Activated CD4-positive, alpha-beta T cell treated with anti-CD3 and anti-CD28 coated beads, Interleukin-10, Interleukin-2, amounts not matched to agents 100 ng/mL and 50 ng/mL, durations not matched to agents 16 hours and 8 hours (primary cell): ENCODE results near the gene IGF2BP3.
"Not testable (repeated sequence)": the region's sequence is repeated elsewhere in the genome, so short reads cannot be mapped to it uniquely, and the experiment has no call there.

Source experiments
- DNase-seq: peaks from one replicate; pipeline ENCODE4 v3.0.0-alpha.2; 2020

Gene IGF2BP3

DNA sequence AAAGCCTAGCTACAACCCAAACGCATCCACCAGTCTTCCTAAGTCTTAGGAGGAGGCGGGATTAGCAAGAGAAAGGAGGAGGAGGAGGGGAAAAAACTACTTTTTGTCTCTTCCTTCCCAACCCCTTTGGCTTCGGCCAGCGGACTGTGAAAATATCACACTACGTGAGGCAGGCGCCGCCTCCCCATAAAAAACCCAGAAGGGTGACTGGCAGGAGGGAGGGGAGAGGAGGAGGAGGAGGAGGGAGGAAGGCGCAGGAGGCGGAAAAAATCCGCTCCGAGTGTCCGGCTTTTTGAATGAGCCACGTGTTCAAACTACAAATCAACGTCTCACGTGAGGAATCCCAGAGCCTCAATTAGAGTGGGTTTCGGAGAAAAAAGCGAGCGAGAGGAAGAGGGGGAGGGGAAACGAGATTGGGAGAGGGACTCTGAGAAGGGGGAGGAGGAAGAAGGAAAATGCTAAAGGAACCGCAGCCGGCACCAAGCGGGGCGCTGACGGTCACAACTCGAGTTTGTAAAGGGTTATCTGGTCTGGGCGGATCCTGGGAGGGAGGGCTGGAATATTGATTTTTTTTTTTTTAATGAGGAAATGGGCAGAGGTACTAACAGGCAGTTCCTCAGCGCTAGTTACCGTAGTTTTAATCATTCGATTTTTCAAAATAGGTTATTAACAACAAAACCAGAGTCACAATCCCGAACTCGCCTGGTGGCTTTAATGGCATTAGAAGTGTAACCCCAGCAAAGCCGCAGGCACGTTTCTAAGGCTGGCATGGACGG is at the start of gene IGF2BP3:
Gene IGF2BP3 (minus strand): TSS at position 162 of the 776 bp plus-strand sequence. CDS start 381 bp downstream, outside the sequence.
- peak; percentile 78 for DNase-seq

DNA sequence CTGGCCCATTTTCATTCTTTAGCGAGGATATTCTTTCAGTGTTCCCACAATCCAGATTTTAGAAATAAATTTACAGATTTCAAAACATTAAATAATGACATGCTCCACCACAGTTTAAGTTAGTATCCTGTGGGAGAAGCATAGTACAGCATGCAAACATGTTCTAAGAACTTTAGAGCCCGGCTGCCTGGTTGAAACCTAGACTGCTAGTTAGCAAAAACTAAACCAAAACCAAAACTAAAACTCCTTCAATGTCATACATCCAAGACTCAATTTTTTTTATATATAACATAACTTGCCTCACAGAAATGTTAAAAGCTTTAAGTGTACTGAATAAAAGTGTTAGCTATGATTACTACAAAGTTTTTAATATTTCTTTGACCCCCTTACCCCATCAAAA is 44.5 kb upstream of the IGF2BP3 start:
- peak; percentile 48 for DNase-seq

DNA sequence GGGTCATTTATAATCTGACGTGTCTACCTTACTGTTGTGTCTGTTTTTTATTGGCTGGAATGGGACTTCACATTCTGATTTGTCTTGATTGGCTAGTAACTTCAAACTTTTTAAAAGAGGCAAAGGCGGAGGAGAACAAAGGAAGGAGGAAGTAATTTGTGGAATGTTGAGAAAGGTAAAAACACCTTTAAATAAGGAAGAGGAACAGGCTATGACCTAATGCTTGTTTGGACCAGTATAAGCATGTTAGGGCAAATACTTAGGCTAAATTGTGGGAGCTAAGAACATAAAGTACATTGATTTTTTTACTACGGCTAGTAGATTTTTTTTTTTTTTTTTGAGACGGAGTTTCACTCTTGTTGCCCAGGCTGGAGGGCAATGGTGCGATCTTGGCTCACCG is 43.5 kb upstream of the IGF2BP3 start:
- DNase-seq, result not testable (repeated sequence)

DNA sequence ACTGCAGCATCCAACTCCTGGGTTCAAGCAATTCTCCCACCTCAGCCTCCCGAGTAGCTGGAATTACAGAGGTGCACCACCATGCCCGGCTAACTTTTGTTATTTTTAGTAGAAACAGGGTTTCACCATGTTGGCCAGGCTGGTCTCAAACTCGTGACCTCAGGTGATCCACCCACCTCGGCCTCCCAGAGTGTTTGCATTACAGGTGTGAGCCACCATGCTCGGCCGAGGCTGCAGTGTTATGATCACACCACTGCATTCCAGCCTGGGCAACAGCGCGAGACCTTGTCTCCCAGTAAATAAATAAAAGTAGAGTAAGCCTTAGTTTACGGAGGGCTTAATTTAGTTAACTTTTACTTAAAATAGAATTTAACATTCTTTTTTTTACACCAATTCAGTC is 23.7 kb upstream of the IGF2BP3 start:
- DNase-seq, result no peak

DNA sequence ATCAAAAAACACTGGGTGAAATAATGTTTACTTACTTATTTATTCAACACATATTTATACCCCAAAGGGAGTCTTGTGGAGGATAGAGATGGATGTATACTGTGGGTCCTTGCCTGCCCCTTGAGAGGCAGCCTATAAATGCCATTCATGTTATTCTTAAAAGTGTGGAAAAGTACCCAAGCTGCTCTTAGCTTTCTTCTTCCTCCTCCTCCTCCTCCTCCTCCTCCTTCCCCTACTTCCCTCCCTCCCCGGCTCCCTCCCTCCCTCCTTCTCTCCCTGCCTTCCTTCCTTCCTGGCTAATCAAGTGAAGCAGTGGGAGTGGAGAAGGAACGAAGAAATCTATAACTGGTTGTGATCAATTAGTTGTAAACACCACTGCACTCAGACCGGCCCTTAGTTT is 21.2 kb upstream of the IGF2BP3 start:
- no peak for DNase-seq

DNA sequence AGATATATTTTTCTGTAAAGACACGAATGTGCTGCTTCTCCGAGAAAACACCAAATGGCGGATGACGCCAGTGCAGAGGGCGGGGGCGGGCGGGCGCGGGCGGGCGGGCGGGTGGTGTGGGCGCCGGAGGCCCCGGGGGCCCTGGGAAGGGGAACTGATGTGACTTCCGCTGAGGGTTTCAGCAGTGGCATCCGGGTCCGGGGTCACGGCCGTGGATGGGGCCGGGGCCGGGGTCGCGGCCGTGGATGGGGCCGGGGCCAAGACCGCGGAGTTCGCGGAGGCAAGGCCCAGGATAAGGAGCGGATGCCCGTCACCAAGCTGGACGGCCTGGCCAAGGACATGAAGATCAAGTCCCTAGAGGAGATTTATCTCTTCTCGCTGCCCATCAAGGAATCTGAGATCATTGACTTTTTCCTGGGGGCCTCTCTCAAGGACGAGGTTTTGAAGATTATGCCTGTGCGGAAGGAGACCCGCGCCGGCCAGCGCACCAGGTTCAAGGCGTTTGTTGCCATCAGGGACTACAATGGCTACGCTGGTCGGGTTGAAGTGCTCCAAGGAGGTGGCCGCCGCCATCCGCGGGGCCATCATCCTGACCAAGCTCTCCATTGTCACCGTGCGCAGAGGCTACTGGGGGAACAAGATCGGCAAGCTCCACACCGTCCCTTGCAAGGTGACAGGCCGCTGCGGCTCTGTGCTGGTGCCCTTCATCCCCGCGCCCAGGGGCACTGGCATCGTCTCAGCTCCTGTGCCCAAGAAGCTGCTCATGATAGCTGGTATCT is 20.3 kb upstream of the IGF2BP3 start:
- peak; percentile 69 for DNase-seq

DNA sequence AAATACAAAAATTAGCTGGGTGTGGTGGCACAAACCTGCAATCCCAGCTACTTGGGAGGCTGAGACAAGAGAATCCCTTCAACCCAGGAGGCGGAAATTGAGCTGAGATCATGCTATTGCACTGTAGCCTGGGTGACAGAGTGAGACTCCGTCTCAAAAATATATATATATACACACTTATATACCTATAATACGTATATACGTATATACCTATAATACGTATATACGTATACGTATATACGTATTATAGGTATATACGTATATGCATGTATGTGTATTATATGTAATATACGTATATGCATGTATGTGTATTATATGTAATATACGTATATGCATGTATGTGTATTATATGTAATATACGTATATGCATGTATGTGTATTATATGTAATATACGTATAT is 18.4 kb upstream of the IGF2BP3 start:
- DNase-seq, result not testable (repeated sequence)

DNA sequence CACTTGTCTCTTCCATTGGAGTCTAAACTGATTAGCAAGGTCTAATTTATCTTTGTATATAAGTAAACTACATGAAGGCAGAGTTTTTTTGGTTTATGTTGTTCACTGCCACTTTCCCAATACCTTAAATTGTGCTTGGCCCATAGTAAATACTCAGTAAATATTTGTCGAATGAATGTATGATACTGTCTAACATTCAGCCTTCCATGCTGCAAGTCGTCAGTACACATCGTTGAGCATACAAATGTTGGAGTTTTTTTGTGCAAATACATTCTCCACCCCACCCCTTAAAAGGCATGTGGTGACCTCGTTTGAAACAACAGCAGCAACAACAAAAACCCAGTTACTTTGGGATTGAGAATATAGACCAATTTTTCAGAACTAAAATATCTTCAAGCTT is 17.4 kb upstream of the IGF2BP3 start:
- DNase-seq, result no peak

DNA sequence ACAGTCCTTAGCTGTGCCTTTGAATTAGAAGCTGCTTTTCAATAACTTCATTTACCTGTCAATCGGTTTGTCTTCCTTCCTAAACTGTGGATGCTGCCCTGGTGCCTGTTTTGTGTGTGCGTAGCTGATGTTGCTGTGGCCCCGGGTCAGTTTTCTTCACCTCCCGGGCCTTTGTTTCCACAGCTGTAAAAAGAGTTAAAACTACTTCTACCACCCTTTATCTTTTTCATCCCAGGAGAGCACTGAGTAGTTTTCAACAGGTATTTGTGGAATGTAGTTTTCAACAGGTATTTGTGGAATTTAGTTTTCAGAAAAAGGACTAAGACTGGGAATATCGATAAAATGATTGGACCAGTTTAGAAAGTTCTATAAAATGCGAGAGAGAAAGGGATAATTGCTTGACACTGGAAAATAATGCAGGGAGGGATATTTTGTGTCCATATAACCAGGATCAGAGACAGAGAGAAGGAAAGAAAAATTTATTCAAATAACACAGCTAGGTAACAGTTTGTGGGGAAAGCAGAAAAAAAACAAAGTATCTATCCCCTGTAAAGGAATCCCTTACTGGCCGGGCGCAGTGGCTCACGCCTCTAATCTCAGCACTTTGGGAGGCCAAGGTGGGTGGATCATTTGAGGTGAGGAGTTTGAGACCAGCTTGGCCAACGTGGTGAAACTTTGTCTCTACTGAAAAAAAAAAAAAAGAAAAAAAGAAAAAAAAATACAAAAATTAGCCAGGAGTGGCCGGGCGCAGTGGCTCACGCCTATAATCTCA is 15.9 kb upstream of the IGF2BP3 start:
- no peak for DNase-seq

DNA sequence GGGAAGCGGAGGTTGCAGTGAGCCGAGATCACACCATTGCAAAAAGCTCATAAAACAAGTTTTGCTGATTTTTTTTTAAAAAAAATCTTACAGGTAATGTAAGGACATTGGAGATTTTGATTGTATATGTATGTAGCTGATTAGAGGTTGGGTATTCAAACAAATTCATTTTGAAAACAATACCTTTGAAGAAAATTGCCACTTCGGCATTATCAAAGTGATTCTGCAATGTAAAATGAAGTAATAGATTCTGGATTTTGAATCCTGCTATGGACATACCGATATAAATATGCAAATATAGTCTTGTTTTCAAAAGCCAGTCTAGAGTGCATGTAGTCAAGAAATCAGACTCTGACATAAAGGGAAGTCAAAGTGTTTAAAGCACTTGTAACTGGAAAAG is 12.4 kb upstream of the IGF2BP3 start:
- DNase-seq, result no peak

DNA sequence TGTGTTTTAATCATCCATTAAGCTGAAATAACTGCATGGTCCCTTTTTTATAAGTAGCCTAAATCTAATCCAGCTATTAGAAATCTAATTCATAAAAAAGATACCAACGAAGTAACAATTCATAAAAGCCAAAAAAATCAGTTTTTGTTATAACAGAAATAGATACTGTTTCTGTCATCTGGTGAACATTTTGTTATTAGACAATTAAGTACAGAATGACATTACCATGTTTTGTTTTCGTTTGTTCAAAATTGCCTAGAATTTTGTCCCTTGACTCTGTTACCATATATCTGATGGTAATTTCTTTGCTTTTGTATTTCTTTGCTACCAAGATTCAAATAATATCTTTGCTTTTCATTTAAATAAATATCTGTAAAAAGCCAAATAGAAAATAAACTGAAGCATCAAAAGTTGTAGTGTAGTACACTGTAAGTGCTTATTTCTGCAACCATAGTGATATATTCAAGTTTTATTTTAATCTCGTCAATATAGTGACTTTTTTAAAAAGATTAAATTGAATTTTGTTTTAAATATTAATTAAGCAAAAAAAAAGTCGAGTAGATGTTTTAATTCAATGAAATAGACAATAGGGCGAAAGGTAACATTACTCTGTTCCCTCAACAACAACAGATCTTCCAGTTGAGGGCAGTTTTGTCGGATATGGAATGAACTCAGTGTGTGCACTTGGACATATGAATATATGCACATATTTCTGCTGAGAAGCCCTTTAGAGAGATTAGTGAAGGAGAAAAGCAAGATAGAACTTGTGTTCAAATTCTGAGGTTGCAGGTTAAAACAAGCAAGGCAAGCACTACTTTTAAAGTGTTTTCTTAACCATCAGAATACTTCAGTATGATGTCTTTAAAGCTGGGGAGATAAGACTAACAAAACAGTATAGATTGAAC is 7.9 kb upstream of the IGF2BP3 start:
- no peak for DNase-seq

DNA sequence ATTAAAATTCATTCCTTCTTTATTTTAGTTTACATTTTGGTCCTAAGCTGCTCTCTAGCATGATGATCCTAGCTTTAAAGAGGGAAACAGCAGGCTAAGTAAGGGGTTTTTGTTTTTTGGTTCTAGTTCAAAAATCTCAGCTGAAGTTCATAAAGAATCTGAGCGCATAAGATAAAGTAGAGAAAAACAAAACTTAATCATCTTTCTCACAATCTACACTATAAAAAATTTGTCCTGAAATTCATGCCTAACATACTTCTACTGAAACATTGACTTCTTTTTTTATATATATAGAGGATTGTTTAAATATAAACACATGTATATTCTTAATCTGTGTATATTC is 6.8 kb upstream of the IGF2BP3 start:
- DNase-seq, result no peak

DNA sequence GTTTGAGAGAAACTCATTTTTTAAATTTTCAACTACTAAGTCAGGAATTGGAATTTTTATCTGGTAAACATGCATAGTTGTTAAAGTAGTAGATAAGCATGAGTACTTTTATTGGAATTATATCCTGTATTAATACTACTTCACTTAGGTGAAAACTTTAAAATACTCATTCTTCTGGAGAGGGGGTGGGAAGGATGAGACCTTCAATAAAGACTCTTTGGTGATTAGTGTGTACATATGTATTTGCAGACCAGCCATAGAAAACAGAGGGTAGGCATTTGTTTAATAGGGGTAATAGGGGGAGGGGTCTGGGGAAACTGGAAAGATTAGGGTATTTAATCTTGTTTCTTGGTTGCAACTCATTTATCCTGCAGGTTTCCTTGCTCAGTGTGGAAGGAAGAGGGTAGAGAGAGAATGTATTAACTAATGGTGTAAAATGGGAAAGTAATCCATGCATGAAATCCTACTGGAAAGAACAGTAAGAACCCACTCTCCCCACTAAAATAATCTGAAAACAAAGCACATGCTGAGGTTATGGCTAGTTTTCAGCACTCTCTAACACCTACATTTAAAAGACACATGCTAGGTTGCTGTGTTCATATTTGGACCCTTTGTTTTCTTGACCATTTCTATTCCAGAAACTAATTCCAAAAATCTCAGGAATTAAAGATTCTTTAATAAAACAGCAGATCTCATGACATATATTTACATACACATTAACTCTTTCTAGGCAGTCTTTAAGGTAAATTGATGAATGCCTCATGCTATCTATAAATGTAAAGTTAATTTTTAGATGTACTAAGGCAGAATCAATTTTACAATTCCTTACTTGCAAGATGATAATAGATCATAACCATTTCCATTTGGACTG is 6.2 kb upstream of the IGF2BP3 start:
- no peak for DNase-seq

DNA sequence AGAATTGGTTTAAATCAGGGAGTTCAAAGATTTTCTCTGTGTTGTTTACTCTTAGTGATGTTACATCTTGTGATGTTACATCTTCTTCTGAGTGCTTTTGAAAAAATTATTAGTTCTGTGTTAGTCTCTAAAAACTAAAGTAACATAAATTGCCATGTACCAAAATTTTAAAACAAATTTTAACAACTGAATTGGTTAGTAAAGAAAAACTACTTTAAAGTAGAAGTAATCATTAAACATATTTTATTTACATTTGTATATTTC is 5.2 kb upstream of the IGF2BP3 start:
- no peak for DNase-seq

DNA sequence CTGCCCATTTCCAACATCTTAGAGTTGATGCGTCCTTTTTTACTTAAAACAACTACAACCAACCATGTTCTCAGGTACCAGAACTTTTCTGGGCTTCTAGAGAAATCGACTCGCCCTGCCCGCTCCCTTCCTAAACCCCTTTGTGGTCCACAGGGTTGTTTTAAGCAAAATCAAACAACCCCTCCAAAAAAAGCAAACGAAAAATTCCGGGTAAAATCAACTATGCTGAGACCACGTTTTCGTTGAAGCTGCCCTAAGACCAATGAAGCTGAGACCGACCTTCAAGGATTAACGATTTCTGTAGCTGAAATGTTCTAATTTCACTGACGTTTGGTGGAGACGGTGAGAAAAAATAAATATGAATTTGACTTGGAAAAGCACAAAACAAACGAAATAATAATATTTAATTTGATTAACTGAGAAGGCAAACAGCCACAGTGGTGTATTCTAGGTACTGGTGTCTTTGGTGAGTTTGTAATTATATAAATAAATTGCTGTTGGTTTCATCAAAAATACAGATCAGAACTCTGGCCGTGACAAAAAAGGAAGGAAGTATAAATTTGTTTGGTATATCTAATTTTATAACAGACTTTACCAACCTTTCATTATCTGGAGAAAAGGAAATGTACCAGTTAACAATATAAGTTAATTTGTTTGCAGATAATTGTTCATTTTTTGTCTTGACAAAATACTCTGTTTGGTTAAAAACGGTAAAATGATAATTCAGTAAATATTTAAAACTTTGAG is 4.7 kb upstream of the IGF2BP3 start:
- DNase-seq, result no peak

DNA sequence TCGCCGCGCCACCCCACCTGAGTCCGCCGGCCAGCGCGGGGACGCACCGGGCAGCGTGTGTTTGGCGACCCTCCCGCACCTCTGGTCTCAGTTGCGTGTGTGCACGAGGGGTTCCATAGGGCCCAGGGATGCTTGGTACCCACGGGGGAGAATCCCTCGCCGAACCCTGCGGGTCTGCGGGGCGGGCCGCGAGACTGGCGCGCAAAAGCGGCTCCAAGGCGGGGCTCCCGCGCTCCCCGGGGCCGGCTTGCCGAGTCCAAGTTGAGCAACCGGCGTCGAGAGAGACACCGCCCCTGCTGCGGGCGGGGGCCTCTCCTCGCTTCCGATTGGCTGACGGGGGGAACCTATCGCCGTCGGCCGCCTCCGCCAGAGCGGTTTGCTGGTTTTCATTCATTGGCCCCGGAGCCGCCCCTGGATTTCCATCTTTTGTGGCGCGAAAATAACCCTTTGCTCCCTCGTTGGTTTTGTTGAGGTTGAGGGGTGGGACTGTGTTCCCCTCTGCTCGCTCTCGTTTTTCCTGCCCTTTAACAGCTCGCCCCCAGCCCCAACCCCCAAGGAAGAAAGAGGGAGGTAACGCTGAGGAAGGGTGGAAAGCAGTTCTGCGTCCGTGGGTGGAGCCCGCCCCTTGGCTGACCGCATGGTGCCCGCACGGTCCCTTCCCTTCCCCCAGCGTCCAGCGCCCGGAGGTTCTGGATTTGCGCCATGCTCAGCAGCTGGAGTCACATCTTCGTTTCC is 4.0 kb upstream of the IGF2BP3 start:
- peak; percentile 96 for DNase-seq

DNA sequence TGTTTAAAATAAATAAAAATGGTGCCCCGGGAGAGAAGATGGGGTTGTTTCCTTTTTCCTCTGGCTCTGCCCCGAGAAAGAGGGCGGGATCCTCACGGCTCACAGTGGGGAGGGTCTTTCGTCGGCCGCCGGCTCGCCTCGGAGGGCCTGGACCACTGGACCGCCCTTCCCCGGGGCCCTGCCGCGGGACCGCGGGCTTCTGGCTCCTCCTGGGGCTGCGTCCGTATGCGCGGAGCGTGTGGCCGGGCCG is 3.5 kb upstream of the IGF2BP3 start:
- DNase-seq, result no peak

DNA sequence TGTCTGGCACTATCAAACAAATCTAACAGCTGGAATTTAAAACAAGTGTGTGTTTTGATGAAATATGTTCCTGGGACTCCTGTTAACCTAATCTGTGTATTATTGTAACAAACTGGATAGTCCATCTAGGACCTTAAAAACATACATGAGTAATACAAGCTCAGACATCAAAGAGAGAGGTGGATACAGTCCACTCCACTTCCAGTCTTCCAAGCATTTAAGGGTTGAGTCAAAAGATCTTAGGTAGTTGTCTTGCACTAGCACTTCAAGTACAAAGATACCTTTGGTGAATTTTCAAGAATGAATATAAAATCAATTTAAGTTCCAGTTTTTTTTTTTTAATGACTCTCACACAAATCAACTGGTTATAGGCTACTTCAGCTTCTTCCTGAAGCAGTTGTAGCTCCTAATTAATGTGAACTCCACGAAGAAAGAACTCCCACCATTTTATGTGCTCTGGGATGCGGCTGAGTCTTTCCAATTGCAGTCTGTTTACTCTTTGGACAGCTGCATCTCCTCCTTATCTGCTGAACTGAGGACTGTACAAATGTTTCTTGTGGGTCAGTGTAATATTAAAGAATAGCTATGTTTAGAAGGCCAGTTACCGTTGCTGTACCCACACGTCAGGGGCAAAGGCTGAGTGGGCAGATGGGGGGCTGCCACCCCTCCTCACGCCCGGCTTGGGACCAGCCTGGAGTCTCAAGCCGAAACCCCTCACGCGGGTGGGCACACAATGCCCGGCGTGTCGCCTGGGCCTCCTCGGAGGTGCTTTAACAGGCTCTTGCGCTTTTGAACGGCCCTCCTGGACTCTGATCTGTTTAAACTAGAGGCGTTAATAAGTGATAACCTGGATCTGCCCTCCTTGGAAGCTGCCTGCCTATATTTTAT is 2.9 kb upstream of the IGF2BP3 start:
- no peak for DNase-seq

DNA sequence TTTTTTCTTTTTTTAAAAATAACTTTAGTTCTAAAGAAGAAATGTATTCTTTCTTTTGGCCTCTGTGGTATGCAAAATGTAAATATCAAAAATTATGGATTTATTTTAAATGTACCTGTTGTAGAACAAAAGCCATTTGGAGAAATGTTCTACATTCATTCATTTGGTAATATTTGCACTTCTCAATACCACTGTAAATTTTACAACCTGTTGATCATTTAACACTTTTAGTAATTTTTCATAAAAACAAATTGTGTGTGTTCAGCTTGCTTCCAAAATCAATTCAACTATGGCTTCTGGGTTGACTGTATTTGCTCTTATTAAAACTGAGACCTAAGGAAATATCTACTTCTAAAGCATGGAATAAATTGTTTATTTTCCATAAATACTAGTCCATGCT is 2.3 kb upstream of the IGF2BP3 start:
- no peak for DNase-seq

DNA sequence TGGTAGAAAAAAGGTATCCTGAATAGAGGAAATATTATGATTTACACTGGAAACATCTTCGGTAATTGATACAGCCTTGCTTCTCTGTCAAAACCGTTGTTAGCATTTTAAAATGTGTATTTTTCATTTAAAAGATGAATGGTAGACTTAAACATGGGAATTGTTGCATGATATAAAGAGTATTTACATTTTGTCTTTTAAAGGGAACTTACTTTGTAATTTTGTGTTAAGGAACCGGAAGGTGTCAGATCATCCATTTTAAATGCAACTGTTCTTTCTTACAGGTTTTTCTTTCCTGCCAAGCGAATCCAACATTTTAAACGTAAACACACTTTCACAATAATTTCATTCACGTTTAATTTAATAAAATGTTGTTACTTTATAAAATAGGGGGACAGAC is 1.8 kb upstream of the IGF2BP3 start:
- no peak for DNase-seq
